Measurements from ENCODE around the gene RELL1.

The RELL1 gene
- total RNA-seq, result 14.9 to 54.7 (median 30.7) reads per million in 3 experiments

- DNase-seq, result peak; percentile 98
Measured at GRCh38 chr4:37686373-37687193, at the start of gene RELL1. Gene RELL1, minus strand, starts transcription at chr4:37686376. Its CDS starts 89 bp downstream, at chr4:37686287.

GRCh38 chr4:37735578-37735977, 49.4 kb upstream of the RELL1 start:
- DNase-seq, result no peak

GRCh38 chr4:37734989-37735388, 48.8 kb upstream of the RELL1 start:
- DNase-seq, result no peak

- DNase-seq, result no peak
Measured at GRCh38 chr4:37733240-37733867, 47.2 kb upstream of the RELL1 start.

- DNase-seq, result no peak
Measured at GRCh38 chr4:37732526-37733186, 46.5 kb upstream of the RELL1 start.

- no peak for DNase-seq
Measured at GRCh38 chr4:37729649-37730004, 43.5 kb upstream of the RELL1 start.

- no peak for DNase-seq
Measured at GRCh38 chr4:37728064-37728463, 41.9 kb upstream of the RELL1 start.

- no peak for DNase-seq
Measured at GRCh38 chr4:37727635-37728034, 41.5 kb upstream of the RELL1 start.

- no peak for DNase-seq
Measured at GRCh38 chr4:37726666-37727065, 40.5 kb upstream of the RELL1 start.

- no peak for DNase-seq
Measured at GRCh38 chr4:37725718-37726117, 39.5 kb upstream of the RELL1 start.

GRCh38 chr4:37723067-37723466, 36.9 kb upstream of the RELL1 start:
- DNase-seq, result no peak

GRCh38 chr4:37721995-37722638, 35.9 kb upstream of the RELL1 start:
- DNase-seq, result no peak

- DNase-seq, result no peak
Measured at GRCh38 chr4:37719021-37719420, 32.8 kb upstream of the RELL1 start.

- no peak for DNase-seq
Measured at GRCh38 chr4:37717576-37717975, 31.4 kb upstream of the RELL1 start.

GRCh38 chr4:37715889-37716402, 29.8 kb upstream of the RELL1 start:
- DNase-seq, result no peak

GRCh38 chr4:37710491-37710890, 24.3 kb upstream of the RELL1 start:
- no peak for DNase-seq

- DNase-seq, result no peak
Measured at GRCh38 chr4:37706032-37706431, 19.9 kb upstream of the RELL1 start.

GRCh38 chr4:37705571-37705970, 19.4 kb upstream of the RELL1 start:
- DNase-seq, result no peak

- DNase-seq, result no peak
Measured at GRCh38 chr4:37699868-37700481, 13.8 kb upstream of the RELL1 start.

- no peak for DNase-seq
Measured at GRCh38 chr4:37697566-37697965, 11.4 kb upstream of the RELL1 start.

- no peak for DNase-seq
Measured at GRCh38 chr4:37693450-37694190, 7.4 kb upstream of the RELL1 start.

GRCh38 chr4:37693030-37693429, 6.9 kb upstream of the RELL1 start:
- DNase-seq, result no peak

All from central memory CD4-positive, alpha-beta T cell (primary cell).